LHCN-M2 (cell line): Measurements from ENCODE around the gene GPR146. TPM values are rescaled to one million over a fixed set of nuclear protein-coding genes. Genes with fewer than 3 reads are reported as not detected.

ENCODE experiments used
- DNase-seq: peaks from one replicate; pipeline ENCODE4 v3.0.0-alpha.2; 2012; ENCODE audit warnings: low read depth
- total RNA-seq: library from RNA; depleted of rRNA; stranded (reverse); fragments of >200 nt; gene quantifications from 2 replicates; pipeline ENCODE4 v1.2.3, GENCODE V29; 2014

The GPR146 gene
- total RNA-seq, 1 experiment from 2014 or later: 4.6 TPM

DNA sequence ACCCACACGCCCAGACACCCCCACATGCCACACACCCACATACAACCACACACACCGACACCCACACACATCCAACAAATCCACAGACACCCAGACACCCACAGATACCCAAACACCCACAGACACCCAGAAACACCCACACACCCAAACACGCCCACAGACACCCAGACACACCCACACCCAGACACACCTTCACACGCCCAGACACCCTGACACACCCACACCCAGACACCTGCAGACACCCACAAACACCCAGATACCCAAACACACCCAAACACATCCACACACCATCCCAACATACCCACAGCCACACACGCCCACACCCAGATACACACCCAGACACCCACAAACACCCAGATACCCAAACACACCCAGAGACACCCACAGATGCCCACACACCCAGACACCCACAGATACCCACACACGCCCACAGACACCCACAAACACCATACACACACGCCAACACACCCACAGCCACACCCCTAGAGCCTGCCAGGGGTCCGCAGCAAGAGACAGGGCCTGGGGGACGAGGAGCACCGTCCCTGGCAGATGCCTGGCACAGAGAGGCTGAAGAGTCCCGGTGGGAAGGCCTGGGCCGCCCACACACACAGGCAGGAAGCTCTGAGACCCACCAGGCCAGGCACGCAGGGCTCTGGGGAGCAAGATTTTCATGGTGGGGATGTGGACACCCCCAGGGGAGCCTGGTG, 32.9 kb upstream of the GPR146 start:
- DNase-seq: no peak

DNA sequence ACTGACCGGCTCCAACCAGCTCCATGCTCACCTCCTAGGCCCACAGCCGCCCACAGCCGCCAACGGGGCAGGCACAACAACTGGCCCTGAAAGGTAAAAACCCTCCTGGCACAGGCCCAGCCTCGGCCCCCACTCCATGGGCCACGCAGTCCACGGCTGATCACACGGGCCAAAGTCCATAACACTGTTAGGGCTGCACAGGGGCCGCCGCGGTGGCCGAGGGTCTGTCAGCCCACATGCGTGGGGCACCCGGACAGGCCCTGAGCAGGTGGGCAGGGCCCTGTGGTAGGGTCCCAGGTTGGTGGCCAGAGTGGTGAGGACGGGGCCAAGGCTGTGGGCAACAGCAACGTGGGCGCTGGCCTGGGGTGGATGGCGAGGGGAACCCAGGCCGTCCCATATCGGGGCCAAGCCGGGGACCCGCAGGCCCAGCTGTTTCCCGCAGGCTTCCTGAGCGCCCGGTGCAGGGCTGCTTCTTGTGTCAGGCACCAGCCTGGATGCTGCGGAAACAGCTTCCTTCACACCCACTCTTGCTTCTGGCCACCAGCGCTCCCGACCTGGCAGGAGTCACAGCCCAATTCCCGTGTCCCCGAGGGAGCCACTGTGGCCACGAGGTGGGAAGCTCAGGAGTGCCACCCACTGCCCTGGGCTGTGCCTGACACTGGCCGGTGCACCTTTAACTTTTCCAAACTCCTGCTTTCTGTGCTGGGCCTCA, 32.2 kb upstream of the GPR146 start:
- no peak for DNase-seq

DNA sequence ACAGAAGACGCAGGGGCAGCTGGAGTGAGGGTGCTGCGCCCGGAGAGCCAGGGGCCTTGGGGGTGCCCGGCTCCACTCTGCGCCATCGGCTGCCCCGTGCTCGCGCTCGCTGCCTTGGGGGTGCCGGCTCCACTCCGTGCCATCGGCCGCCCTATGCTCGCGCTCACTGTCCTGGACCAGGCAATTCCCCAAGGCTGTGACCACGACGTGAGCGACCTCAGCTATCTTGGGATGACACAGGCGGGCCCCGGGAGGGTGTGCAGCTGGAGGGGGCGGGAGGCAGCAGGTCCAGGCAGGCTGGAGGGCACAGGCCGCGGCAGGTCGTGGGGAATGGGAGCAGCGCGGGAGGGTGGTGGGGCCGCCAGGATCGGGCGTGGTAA, 31.6 kb upstream of the GPR146 start:
- DNase-seq: no peak

DNA sequence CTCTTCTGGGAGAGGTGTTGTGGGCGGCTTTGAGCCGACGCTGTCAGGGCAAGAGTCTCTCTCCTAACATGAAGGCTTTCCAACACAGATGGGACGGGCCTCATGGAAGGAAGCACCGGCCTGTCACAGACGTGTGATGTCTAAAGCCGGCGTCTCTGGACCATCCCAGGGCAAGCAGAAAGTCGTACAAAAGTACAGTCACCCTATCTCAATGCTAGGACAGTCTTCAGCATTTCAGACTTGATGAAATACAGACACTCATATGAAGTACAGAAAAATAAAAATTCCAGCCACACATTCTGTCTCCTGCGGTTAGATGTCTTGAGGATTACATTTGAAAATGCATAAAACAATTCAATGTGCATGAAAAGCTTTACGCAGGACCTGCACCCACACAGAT, 30.8 kb upstream of the GPR146 start:
- no peak for DNase-seq

DNA sequence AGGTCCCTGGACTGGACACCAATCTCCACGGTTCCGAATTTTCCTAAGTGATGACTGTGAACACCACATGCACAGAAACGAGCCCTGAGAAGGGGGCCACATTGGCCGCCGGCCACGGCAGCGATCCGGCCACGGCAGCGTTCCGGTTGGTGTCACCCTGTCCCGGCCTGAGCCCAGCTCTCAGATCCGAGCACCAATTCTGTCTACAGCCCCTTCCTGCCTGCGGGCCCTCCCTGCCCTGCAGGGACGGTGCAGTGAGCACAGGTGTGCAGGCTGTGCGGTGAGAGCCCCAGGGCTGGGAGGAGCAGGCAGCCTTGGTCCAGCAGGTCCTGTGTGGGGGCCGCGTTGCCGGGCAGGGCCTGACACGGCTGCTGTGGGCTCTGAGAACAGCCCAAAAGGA, 29.7 kb upstream of the GPR146 start:
- DNase-seq: no peak

DNA sequence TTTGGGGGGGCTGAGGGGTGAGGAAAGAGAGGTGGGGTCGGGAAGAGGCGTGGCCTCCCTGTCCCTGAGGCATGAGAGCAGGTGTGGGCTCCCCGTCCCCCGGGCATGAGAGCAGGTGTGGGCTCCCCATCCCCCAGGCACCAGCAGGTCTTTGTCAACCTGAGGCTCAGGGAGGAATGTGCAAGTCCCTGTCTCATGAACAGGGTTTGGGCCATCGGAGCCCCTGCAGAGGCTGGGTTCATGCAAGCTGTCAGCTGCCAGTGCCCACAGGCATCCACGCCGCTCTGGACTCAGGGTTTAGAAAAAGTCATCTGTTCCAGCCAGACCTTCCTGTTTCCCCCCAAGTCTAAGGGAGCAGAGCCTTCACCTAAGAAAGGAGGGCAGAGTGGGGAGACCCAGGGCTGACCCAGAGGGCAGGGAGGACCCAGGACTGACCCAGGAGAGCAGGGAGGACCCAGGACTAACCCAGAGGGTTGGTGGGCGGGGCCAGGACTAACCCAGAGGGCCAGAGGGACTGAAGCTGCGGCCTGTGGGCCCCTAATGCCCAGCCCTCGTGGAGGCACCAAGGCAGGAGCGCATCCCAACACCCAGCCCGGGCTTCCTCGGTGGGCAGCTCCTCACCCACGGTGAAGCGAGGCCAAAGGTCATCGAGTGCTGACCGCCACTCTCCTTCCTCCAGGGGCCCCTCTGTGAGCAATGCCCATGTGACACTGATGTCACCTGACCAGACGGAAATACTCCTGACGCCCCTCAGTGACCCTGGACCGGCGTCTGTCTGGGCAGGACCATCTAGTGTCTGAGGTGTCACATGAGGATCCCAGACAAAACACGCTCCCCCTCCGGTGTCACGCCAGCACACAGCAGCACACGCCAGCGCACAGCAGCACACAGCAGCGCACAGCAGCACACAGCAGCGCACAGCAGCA, 28.9 kb upstream of the GPR146 start:
- DNase-seq: no peak

DNA sequence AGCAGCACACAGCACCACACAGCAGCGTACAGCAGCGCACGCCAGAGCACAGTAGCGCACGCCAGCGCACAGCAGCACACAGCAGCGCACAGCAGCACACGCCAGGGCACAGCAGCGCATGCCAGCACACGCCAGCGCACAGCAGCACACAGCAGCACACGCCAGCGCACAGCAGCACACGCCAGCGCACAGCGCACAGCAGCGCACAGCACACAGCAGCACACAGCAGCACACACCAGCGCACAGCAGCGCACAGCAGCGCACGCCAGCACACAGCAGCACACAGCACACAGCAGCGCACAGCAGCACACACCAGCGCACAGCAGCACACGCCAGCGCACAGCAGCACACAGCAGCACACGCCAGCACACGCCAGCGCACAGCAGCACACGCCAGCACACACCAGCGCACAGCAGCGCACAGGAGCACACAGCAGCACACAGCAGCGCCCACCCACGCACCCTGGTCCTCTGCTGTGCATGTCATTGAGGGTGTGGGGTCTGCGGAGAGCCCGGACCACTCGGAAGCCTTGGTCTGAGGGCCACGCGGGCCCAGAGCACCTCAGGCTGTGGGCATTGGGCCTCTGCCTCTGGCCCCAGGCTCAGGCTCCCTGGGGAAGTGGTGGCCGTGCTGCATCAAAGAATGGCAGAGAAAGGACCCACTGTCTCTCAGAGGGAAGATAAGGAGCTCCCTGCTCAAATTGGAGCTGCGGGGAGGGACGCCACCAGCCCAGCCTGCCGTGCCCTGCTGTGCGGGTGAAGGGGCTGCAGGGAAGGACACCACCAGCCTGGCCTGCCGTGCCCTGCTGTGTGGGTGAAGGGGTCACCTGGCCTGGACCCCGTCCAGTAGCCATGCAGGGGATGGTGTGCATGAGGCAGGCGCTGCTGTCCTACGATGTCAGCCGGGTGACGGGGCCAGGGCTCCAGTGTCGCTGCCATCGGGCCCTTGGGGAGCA, 27.5 kb upstream of the GPR146 start:
- no peak for DNase-seq

DNA sequence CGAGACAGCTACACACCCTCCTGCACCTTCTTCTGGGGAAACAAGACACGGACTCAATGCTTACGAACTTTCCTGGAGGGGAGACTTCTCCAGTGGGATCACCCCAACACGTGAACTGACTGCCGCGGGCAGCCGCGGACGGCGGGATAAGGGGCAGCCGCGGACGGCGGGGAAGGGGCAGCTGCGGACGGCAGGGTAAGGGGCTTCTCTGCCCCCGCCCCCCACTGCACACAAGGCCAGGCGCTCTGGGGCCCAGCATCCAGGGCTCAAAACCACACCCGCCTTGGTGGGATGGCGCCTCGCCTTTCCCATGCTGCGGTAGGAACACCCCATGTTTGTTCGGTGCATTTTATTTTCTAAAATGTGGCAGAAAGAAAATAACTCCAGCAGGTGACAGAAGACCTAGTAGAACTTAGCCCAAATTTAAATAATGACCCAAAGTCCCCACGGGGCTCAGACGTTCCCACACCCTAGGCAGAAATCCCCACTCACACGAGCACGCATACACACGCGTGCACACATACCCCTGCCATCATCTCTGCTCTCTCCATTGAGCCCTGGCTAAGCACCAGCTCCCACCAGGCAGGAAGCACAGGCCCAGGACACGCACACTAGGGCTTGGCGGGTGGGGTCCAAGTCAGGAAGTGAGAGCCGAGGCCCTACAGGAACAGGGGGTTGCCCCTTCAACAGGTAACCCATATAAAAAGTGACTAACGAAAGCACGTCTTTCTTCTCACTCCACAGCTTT, 26.6 kb upstream of the GPR146 start:
- DNase-seq: no peak

DNA sequence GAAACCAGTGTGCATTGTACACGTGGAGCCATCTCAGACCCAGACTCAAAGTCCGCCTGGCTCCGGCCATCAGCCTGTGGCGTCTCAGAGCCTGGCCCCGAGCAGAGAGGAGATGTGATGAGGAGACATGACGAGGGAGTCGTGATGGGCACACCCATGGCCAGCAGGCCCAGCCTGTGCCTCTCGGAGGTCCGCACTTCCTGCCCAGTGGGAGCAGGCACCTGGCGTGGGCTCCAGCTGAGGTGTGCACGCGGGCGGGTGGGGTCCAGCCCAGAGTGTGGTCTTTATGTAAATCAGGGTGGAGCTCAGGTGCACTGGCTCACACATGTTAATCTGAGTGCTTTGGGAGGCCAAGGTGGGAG, 26.0 kb upstream of the GPR146 start:
- DNase-seq: no peak

DNA sequence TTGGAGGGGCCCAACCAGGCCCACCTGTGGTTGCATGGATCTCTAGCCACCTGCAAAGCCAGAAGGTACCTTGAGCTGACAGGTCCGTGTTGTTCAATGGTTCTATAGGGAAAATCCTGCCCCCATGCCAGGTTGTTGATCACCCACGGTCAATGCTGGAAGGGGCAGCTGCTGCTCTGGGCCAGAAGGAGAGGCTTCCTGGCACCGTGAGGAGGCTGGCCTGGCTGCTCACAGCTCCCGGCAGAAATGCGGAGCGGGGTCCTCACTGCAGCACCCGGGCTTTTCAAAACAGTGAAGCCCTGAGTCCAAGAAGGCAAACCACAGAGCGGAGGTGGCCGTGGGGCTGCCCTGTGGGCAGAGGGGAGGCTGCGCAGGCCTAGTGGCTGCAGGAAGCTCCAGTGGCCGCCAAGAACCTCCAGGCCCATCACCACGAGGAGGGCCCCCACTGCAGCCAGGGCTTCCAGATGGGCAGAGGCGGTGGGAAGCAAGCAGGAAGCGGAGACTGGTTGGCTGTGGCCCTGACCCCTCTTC, 25.0 kb upstream of the GPR146 start:
- no peak for DNase-seq

DNA sequence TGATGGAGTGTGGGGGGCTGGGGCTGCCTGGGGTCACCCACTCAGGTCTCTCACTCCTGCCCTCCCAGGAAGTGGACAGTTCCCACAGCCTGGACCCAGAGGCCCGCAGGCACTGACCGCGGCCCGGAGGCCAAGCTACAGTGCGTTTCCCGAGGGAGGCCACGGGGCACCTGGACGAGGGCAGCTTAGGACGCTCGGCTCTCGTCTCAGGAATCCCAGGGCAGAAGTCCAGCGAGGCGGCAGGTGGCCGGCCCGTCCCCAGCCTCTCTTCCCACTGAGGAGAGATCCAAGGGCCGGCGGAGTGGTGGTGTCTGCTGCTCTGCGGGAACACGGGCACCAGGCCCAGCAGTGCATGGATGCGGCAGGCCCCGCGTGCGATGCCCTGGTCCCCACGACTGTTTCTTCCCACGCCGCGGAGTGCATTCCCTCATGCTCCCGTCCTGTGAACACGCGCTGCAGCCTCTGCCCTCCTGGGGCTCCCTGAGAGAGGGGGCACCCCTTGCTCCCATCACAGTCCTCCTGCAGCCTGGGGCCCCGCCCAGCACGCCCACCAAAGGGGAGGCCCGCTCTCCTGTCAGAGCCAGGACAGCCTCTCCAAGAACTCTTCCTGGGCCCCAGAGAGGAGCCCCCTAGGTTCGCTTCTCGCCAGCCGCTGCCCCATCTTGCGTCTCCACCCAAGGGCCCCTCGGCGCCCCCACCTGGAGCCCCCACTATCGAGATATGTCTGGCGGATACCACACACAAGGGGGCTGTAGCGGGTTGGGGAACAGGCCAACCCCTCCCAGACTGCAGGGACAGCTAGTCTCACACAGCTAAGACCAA, 24.3 kb upstream of the GPR146 start:
- no peak for DNase-seq

DNA sequence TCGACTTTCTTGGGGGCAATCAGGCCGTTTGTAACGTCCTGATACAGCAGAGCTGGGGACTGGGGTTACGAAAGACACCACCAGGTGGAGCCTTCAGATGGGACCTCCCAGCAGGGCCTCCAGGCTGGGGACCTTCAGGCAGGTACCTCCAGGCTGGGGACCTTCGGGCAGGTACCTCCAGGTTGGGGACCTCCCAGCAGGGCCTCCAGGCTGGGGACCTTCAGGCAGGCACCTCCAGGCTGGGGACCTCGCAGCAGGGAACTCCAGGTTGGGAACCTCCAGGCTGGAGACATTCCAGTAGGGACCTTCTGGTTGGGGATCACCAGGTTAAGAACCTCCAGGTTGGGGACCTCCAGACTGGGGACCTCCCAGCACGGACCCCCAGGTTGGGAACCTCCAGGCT, 23.5 kb upstream of the GPR146 start:
- DNase-seq: no peak

DNA sequence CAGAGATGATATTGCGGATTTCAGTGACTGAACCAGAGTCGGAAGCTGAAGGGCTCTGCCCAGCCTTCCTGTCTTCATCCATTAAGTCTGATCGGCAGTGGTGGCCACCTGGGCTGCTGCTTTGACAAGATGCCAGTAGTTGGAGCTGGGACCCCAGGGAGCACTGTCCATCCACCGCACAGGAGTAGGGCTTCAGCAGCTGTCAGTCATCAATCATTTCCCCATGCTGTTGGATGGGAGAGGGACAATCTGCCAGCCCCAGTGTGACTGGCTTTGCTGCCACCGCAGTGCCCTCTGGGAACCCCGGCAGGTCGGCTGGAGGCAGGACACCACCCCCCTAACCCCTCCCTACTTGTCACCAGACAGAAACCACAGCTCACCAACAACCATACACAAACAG, 23.0 kb upstream of the GPR146 start:
- DNase-seq: peak; percentile 19

DNA sequence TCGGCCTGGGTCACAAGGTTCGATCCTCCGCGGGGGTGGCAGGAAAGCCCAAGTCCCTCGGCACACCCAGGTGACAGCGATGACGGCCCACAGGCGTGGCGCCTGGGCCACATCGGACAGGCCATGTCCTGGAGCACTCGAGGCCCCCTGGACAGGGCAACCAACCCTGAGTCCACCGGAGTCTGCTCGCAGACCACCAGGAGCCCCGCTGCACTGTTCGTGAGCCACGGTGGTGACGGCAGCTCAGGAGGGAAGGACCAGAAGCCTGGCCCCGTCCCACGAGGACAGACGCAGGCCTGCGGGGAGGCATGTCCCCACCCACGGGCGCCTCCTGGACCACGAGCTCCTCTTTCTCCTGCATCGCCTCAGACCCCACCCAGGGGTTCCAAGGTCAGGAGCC, 22.4 kb upstream of the GPR146 start:
- DNase-seq: no peak

DNA sequence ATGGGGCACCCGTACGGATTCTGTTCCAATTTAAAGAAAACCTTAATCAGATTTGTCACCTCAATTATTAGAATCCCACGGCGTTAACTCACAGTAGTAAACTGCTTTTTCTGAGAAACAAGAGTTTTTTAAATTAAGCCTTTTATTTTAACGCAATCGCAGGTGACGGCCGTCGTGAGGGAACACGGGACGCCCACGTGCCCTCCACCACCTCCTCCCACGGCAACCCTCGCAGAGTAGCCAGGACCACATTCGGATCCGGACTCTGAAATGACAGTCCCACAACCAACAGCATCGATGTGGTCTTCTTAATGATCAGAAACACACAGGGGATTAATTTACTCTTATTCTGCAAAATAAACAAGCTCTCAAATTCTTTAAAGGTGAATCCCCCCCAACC, 22.0 kb upstream of the GPR146 start:
- no peak for DNase-seq

DNA sequence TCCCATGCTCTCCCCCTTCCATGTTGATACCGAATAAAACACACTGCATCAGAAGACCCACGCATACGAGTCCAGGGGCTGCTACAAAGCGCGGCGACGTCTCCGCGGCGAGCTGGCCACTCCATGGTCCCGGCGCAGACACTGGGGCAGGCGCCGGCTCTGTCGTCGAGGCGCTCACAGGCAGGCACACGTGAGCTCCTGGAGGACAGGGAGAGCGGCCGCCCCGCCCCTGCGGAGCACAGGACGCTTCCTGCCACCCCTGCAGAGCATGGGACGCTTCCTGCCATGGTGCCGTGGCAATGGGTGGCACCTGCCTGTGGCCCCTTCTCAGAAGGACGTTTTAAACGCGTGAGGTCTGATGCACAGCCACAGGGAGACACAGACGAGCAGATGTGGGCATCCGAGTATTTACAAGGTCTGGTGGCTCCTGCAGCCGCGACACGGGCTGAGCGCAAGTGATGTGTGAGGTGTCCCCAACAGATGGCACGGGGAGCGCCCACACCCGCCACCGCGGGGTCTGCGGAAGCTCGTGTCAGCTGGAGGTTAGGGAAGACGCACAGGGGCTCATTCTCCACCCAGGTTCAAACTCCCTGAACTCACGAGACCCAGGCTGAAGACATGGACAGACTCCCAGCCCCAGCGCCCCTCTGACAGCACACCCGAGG, 21.4 kb upstream of the GPR146 start:
- DNase-seq: no peak

DNA sequence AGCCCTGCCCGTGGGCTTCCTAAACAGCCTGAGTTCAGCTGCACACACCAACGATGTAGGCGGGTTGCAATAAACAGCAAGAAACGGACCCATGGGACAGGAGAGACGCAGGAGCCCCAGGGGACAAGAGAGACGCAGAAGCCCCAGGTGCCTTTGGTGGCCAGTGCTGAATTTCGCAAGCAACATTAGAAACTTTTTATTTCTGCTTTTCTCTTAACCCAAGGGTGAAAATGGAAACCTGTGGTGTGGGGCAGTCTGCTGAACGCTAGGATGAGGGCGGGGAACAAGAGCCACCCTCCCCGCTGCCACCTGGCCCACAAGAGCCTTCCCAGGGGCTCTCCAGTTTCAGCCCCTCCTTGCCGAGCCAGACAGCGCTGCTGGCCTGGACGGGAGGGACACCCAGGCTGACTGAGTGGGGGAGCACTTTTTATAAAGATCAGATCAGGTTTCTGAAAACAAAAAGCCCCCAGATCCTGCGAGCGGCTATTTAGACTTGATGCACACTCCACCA, 20.0 kb upstream of the GPR146 start:
- DNase-seq: no peak

DNA sequence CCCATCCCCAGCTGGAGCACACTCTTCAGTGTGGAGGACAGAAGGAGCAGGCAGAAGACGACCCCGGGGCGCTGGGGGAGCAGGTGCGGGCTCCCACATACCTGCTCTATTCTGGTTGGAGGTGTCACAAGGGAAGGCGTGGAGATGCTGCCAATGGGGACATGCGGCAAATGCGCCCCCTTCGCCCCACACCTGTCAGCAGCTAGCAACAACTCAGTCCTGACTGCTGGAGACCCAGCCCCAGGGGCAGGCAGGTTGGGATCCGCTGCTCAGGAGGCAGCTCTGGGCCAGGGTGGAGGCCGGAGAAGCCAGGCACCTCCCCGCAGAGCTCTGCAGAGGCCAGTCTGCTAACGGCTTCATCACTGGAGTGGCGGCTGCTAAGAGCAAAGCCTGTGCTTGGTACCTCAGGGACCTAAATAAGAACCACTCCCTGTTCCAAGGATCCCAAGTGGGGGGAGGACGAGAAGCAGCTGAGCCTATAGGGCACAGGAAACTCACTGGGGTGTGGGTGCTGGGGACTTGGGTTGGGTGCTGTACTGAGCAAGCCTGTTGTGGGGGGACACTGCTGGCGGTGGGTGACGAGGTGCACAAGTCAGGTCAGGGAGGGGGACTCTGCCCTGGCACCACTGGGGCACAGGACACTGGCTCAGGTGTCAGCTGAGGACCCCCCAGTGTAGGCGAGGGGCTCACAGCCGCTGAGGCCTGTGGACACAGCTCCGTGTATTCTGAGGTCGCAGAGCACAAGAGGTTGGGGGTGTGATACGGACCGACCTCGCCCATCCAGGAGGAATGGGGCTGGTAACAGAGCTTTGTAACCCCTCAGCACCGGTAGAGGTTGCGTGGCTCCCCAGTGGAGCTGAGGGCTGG, 19.2 kb upstream of the GPR146 start:
- no peak for DNase-seq
